Activated CD4-positive, alpha-beta T cell treated with anti-CD3 and anti-CD28 coated beads for 4 hours (primary cell): ENCODE measurements around the gene BEGAIN.

ENCODE experiments used
- DNase-seq, 2 donors: peaks; one replicate each; pipeline ENCODE4 v3.0.0-alpha.2; 2020

The BEGAIN gene, protein sequence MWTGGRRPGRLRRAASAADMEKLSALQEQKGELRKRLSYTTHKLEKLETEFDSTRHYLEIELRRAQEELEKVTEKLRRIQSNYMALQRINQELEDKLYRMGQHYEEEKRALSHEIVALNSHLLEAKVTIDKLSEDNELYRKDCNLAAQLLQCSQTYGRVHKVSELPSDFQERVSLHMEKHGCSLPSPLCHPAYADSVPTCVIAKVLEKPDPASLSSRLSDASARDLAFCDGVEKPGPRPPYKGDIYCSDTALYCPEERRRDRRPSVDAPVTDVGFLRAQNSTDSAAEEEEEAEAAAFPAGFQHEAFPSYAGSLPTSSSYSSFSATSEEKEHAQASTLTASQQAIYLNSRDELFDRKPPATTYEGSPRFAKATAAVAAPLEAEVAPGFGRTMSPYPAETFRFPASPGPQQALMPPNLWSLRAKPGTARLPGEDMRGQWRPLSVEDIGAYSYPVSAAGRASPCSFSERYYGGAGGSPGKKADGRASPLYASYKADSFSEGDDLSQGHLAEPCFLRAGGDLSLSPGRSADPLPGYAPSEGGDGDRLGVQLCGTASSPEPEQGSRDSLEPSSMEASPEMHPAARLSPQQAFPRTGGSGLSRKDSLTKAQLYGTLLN

DNA sequence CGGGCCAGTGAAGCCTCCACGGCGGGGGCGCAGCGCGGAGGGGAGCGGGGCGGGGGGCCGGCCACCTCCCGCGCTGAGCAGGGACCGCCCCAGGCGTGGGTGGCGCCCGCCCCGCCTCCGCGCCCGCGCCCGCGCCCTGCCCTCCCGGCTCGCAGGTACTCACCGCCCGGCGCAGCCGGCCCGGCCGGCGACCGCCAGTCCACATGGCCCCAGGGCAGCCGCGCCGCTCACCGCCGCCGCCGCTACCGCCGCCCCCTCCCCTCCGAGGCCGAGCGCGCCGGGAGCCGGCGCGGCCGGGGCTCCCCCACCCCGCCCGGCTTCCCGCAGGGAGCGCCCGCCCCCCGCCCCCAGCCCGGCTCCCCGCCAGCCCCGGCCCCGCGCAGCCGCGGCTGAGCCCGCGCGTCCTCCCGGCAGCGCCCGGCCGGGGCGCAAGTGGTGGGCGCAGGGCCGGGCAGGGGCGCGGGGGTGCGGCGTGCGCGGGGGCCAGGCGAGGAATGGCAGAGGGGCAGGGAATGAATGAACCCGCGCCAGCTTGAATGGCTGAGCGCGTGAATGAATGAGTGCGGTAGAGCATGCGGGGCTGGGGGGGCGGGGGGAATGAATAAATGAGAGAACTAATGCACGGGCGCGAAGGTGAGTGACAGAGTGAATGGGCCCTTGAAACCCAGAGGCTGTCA is at the start of gene BEGAIN:
Gene BEGAIN, minus strand, starts transcription at position 332 of the 677 bp plus-strand sequence. Its CDS starts 127 bp downstream, at position 205.
- DNase-seq: peak; percentile 18 to 26

DNA sequence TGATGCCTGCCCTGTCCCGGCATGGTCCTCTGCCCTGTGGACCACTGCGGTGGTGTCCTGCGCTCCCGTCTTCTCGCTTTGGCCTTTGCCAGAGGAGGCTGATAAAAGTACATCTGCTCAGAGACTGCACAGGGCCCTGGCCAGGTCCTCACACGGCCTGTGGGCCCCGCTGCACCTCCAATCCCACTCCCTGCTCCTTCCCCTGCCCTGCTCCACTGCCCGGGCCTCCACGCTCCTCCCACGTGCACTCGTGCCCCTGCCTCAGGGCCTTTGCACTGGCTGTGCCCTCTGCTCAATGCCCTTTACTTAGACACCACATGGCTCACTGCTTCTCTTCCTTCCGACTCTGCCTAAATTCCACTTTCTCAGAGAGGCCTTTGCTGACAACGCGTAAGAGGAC is 49.3 kb upstream of the BEGAIN start:
- no peak for DNase-seq

DNA sequence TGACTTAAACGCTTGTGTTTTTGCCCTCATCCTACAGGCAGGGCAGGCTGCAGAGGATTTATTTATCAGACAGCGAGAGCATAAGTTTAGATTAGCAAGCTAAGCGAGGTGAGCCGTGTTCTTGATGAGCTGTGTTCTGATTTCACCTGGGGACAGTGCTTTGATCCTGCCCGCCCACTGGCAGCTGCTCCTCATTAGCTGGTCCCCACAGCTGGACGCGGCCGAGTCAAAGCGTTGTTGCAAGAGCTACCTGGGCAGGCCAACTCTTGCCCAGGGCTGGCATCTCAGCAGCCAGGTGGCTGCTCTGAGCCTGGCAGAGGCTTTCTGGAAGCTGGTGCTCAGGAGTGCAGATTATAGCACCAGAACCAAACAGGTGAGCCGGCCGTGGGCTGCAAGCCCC is 46.8 kb upstream of the BEGAIN start:
- no peak for DNase-seq

DNA sequence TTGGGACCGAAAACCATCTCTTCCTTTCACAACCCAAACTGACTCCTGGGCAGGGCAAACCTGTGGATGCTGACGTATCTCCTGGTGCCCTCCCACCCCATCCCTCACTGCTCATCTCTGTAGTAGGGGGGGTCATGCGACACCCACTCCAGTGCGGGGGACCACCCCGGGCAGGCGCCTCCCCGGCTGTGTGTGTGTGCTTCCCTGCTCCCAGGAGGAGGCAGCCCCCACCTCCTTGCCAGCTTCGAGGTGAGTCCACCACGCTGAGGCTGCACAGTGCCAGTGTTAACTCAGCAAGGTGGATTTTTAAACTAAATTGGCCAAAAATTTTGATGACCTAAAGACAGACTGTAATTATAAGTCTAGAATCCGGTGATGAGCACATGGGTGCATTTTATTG is 46.2 kb upstream of the BEGAIN start:
- no peak for DNase-seq

DNA sequence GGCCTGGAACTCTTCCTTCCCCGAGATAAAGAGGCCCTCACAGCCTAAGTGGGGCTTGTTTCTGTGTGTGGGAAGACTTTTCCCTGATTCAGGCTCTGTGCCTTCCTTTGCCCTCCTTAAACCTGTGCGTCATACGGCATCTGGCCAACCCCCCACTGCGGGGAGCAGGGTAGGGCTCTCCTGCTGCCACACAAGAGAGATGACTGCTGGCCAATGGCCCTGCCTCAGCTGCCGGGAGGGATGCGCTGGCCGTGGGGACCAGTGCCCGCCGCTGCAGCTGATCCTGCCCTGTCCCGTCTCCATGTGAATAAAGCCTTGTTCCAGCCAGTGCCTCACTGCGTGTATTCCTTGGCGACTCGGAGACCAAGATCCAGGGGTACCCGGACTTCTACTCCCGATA is 42.5 kb upstream of the BEGAIN start:
- no peak for DNase-seq

DNA sequence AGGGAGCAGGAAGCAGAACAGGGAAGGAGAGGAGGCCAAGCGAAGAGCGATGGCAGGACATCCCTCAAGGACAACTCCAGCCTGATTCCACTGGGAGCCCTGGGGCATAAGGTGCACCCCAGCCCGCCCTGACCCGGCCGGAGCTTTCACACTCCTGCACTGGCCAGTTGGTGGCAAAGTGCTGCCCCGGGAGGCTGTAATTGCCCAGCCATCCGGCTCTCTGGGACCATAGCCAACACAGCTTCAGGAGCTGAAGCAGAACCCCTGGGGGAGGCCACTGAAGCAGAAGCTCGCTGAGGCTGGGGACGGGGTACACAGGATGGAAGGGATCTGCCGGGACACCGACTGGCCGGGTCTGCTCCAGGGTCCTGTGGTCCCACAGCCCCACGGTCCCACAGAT is 41.9 kb upstream of the BEGAIN start:
- DNase-seq: no peak

DNA sequence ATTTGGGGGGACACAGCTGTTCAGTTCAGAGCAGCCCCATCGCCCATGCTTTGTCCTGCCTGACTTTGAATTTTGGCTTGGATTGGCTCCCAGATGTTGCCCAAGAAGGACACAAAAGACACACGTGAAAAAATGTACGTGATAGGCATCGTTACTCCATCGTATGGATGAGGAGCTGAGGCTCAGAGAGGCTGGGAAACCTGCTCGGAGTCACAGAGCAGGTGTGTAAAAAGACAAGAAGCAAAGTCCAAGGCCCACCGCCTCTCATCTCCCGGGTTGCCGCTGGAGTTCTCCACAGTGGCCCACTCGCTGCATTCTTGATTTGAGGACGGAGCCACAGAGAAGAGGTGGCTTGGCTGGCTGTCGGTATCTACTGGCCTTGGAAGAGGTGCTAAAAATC is 41.0 kb upstream of the BEGAIN start:
- no peak for DNase-seq

DNA sequence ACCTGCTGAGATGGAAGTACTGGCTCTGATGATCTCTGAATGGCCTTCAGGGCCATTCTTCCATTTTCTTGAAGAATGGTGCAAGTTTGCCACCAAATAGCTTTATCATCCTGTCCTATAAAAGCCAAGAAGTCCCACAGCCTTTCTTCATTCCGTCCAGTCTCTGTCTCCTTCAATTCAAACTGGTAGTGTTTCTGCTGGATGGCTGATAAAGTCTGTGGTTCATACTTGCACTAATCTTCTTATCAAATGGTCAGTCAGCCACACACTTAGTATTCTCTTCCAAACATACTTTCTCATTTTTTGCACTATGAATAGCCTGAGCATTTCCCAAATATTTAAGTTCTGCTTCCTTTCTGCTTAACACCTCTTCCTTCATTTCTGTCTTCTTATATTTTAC is 39.4 kb upstream of the BEGAIN start:
- no peak for DNase-seq

DNA sequence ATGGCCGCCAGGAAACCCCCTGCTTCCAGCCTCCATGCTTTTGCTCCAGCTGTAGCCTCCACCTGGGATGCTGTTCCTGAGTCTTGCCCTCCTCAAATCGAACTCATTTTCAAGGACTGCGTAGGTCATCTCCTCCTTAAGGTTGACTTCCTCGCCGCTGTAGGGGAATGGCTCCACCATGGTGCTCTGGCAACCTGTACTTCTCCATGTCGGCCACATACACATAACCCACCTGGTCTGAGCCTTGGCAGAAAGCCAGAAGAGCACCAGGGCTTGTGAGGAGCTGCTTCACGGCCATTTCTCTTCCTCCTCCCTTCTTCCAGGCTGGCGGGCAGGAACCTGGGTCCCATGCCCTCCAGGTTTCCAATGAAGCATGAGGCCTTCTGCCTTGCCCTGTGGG is 36.7 kb upstream of the BEGAIN start:
- DNase-seq: no peak

DNA sequence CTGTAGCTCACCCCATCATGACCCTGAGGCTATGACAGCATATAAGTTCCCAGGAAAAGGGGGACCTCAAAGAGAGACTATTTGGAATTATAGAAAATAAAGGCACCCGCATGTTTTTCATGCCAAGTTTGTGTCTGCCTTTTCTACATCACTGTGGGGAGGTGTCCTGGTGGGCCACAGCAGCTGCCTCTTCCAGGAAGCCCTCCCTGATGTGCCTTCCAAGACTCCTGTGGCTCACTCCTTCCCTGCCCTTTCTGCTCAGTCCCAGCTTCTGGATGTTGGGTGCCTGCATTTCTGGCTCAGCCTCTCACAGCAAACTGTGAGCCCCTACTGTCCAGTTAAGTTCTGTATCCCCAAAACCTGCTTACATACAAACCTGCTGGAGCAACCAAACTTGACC is 36.3 kb upstream of the BEGAIN start:
- DNase-seq: no peak

DNA sequence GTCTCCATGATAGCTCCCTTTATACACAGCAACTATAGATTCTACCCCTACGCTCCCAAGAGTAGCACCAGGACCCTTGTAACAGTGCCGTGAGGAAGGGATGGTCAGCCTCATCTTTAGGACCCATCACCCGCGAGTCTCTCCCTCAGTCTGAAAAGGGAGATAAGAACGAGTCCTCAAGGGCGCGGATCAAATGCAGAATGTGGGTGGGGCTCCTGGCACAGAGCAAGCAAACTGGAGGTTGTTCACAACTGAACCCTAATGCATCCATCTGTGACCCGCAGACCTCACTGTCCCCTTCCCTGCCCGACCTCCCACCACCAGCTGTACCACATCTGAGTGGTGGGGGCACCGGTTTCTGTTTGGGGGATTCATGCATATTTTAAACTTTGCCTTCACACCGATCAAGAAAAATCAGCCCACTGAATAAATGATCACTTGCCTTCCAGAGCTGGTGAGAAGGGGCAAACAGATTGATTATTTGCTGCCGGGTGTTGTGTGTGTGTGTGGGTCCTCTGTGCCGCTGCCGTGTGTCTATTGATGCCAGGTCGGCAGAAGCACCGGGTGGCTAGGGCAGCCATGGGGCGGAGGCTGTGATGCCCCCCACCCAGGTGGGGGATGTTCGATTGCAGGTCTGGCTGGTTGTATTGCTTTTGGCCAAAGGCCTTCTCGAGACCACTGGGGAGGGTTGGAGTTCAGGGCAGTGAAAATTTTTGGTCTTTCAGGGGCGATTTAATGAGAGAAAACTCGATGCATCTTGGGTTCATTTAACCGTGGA is 35.7 kb upstream of the BEGAIN start:
- no peak for DNase-seq

DNA sequence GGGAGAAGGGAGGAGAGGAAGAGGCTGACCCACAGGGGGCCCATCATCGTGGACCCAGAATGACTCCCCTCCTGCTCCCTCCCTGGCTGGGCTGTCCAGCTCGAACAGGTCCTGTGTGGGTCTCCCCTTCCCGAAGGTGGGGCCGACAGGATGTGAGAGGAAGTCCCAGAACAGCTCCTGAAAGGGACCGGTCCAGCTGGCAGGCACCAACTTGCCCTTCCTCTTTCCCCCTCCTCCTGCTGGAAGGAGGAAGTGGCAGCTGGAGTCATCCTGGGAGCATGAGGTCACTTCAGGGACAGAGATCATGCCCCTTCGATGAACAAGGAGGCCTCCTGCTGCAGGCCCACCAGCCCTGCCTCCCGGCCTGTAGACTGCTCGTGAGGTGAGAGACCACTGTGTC is 35.0 kb upstream of the BEGAIN start:
- DNase-seq: no peak

DNA sequence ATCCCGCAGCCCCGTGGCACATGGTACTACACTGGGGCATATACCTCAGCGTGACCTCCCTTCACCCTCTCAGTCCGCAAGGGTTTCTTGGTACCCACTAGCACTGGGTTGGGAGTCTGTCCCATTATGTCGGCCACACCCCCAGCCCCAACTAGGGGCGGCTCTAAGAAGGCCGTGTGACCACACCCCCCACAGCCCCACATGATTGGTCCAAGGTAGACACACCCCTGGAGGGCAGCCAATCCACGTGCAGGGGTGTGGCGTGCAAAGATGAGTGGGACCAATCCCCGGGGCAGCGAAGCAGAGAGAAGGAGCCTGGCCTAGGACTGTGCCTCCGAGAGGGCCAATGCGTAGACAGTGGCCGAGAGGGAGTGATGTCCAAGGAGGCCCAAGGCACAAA is 34.6 kb upstream of the BEGAIN start:
- no peak for DNase-seq

DNA sequence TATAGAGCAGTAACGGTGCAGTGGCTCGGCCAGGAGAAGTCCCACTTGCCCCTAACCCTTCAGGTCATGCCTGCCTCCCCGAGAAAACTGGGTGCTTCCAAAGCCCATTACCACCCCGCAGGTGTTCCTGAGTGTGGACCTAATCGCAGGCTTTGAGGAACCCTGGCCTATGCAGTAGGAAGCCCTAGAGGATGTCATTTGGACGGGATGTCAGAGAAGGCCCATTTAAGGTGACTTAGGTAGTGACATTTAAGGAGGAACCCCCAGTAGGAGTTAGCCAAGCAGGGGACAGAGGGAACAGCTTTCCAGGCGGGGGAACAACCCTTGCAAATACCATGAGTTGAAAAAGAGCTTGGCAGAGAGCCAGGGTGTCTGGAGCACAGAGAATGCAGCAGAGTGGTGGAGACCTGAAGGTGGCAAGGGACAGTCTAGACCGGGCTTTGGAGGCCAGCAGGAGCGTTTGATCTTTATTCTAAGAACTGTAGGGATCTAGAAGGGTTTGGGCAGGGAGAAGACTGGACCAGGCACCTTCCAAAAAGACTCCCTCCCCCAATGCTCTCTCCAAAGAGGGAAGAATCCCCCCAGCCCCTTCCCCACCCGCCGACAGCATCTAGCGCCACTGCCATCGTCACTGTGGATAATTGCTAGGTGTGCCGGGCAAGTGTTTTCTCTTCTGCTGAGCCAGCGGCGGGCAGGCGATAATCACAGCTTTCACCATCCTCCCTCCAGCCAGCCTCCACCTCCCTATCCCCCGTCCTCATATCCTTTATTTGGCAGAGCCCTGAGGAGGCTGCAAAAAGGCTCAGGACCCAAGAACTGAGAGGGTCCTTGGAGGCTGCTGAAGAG is 33.3 kb upstream of the BEGAIN start:
- no peak for DNase-seq

DNA sequence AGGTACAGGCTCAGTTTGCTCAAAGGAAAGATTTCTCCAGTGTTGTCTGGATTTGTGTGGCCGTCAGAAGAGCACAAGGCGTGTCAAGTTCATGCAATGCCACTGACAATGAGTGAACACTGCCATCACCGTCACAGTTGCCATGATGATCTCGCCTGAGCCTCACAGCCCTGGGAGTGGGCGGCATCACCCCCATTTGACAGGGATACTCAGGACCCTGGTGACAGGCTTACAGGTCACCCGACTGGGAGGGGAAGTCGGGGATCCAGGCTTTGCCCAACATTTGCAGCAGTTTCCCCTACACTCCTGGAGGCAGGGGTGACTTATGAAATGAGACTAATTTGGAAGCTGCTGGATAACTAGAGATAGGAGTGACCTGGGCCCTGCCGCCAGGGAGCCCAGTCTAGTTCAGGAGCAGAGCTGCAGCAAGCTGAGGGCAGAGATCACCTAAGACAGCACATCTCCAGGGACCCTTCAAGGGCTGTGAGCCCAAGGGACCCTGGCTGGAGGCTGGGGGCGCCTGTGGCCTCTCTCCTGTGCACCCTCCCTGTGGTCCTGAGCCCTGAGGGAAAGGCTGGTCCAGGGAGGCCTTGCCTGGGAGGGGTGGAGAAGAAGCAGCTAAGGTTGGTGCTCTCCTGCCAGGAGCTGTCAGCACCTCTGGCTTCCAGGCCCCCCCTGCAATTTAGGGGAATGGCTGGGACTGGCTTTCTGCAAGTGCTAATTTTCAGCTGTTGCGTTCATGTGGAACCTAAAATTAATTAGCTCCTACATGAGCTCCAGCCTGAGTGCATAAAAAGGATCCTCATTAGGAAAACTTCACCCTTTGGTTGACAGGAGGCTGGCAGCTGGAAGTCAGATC is 32.4 kb upstream of the BEGAIN start:
- no peak for DNase-seq

DNA sequence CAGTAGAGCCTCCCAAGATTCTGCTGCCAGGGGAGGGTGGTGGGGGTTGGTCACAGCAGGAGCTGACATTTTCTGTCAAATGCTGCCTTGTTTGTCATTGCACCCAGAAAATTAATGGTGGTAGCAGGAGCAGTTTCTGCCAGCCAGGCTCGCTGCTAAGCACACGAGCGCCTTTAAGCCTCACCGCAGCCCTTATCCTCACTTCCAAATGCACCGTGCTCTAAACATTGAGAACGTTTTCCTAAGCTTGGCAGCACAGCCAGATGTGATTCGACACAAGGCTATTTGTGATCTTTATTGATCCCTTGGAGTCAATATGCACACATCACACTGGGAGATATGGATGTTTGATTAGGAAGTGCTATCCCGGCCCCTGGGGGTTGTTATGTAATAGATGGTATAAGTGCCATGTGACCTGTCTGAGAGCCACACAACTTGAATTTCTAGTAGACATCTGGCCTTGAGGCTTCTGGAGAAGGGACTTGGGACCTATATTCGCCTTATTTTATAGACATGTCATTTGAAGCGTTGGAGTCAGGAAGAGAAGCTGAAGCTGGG is 31.6 kb upstream of the BEGAIN start:
- no peak for DNase-seq

DNA sequence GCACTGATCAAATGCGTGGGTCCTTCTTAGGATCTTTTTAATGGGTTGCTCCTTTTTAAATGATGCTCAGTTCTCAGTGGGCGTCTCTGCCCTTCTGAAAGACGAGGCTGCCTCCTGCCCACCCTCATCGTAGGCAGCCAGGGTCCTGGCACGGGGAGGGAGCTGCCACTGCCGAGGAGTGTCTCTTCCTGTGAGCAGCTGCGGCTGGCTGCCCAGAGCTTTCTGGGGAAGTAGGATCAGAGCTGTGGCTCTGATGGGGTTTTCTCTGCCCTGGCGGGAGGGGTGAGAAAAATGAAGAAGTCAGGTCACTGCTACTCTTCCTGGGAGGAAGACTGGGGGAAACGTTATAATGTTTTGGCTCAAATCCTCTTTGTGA is 31.1 kb upstream of the BEGAIN start:
- DNase-seq: no peak

DNA sequence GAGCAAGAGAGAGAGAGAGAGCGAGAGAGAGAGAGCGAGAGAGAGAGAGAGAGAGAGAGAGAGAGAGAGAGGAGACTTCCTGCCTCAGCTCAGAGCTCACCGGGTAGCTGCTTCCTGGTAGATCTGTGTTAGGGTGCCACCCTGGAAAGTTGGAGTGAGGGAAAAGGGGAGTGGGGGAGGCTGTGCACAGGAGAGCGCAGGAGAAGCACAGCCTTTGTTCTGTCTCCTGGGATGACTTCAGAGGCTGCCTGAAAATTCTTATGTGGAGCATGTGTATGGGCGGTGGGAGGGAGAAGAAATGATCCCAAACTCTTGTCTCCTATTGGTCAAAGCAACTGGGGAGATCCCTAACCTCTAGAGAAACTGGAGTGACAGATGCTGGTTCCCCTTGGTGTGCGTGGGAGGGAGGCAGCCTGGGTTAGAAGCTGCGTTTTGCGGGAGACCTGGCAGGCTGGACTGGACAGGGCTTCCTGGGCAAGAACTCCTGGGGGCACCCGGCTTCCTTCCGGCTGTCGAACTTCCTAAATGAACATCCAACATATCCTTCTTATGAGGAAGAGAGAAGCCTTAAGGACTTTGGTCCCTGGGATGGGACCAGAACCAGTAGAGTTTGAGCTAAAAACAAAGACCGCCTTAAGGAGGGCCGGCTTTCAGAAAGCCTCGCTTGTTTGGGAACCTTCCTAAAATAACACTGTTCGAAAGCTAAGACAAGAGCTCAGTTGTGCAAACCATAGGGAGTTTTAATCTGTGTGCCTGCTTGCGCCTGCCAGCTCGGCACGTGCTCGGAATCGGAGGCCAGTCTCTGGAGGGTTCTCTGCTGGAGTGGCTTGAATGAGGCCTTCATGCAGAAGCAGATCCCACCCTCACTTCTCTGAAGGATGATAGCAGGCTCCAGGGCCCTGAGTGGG is 30.4 kb upstream of the BEGAIN start:
- no peak for DNase-seq

DNA sequence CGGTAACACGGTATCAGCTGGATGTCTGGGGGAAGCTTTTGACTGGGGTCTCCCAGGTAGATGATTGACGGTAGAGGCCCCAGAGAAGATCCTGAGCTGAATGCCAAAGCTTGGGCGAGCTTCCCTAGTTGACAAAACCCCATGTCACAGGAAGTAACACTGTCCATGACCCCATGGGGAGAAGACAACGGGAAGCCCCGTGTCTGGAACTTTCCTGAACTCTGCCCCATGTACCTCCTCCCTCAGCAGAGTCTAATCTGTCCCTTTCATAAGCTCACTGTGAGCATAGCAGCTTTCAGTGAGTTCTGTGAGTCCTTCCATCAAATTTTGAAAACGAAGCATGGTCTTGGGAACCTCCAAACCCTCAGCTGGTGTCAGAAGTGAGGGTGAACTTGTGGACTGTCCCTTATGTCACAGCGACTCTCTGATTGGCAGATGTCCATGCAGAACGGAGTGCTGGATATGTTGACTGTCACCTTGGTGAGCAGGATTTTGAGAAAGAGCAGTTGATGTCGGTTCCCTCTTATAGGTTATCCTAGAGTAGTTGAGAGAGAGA is 29.7 kb upstream of the BEGAIN start:
- DNase-seq: no peak
